Parathyroid adenoma (tissue), 2 donors: ENCODE results near the gene ECEL1.

Source experiments
- H2AFZ ChIP-seq: fragments of 300-600 bp; sonication (generic); one replicate; pipeline ENCODE4 v1.7.0; 2017; ENCODE audit warnings: antibody characterized with exemption, mild to moderate bottlenecking
- H3K27ac ChIP-seq: fragments of 300-600 bp; sonication (generic); one replicate; pipeline ENCODE4 v1.7.0; 2017
- H3K27me3 ChIP-seq: fragments of 300-600 bp; sonication (generic); one replicate; pipeline ENCODE4 v1.7.0; 2017; ENCODE audit warnings: low read length; ENCODE audit not compliant: control insufficient read depth, insufficient read depth
- H3K36me3 ChIP-seq: fragments of 300-600 bp; sonication (generic); one replicate; pipeline ENCODE4 v1.7.0; 2017; ENCODE audit warnings: low read length; ENCODE audit not compliant: control insufficient read depth, insufficient read depth
- H3K4me1 ChIP-seq: fragments of 300-600 bp; sonication (generic); one replicate; pipeline ENCODE4 v1.7.0; 2017; ENCODE audit warnings: control low read depth
- H3K4me2 ChIP-seq: fragments of 300-600 bp; sonication (generic); one replicate; pipeline ENCODE4 v1.7.0; 2017; ENCODE audit warnings: low read length
- H3K4me3 ChIP-seq: fragments of 300-600 bp; sonication (generic); one replicate; pipeline ENCODE4 v1.7.0; 2017; ENCODE audit warnings: low read depth, low read length
- H3K79me2 ChIP-seq: fragments of 300-600 bp; sonication (generic); one replicate; pipeline ENCODE4 v1.7.0; 2017; ENCODE audit warnings: control low read depth
- H3K9ac ChIP-seq: fragments of 300-600 bp; sonication (generic); one replicate; pipeline ENCODE4 v1.7.0; 2017; ENCODE audit warnings: mild to moderate bottlenecking
- H3K9me3 ChIP-seq: fragments of 300-600 bp; sonication (generic); one replicate; pipeline ENCODE4 v1.7.0; 2017; ENCODE audit warnings: low read length; ENCODE audit not compliant: control insufficient read depth
- CTCF ChIP-seq: fragments of 300-600 bp; sonication (generic); IDR thresholded peaks from one replicate; pipeline ENCODE4 v1.7.0; 2017; ENCODE audit warnings: antibody characterized with exemption, mild to moderate bottlenecking
- donor health status: primary hyperparathyroidism.

Gene ECEL1

GRCh38 chr2:232489516-232490220 lies 2.0 kb upstream of the ECEL1 start:
- Histone ChIP-seq H3K79me2 (no peaks in the 10 kb centered on the region), H3K4me3 (no peak overlapping the region), H3K27ac (no peak overlapping the region), H3K9me3 (no peaks in the 10 kb centered on the region), H3K27me3 (peaks cover 3% of the 10 kb centered on the region), H3K9ac (no peak overlapping the region), H3K4me2 (no peak overlapping the region), H3K36me3 (no peaks in the 10 kb centered on the region), H3K4me1 (no peaks in the 10 kb centered on the region), H2AFZ (no peak overlapping the region)
- no peak for TF ChIP-seq CTCF

DNA sequence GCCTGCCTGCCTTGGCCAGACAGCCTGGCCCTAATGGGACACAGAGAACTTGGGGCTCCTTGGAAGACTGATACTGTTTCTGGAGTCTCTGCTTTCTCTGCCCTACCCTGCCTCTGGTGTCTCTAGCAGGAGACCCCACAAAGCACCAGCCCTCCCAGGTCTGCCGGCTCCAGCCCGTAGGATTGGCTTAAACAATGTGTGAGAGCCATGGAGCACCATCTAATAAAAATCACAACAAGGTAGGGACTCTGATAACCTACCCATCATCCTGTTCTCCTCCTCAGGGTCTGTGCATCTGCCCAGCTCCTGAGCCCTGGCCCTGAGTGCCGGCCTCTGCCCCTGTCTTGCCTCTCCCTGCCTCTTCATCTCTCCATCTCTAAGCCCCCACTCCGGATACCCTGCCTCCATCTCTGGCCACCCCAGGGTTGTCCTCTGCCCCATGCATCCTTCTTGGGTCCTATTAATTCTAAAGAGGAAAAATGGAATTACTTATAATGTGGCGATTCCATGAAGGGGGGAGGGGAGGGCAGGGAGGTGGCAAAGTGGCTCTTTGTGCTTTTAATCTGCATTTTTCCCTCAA lies 1.2 kb upstream of the ECEL1 start:
- Histone ChIP-seq H3K79me2 (no peaks in the 10 kb centered on the region), H3K4me3 (no peak overlapping the region), H3K36me3 (no peaks in the 10 kb centered on the region), H3K27ac (no peak overlapping the region), H2AFZ (no peak overlapping the region), H3K27me3 (peaks cover 3% of the 10 kb centered on the region), H3K9ac (no peak overlapping the region), H3K4me2 (no peak overlapping the region), H3K9me3 (no peaks in the 10 kb centered on the region), H3K4me1 (no peaks in the 10 kb centered on the region)
- no peak for TF ChIP-seq CTCF

DNA sequence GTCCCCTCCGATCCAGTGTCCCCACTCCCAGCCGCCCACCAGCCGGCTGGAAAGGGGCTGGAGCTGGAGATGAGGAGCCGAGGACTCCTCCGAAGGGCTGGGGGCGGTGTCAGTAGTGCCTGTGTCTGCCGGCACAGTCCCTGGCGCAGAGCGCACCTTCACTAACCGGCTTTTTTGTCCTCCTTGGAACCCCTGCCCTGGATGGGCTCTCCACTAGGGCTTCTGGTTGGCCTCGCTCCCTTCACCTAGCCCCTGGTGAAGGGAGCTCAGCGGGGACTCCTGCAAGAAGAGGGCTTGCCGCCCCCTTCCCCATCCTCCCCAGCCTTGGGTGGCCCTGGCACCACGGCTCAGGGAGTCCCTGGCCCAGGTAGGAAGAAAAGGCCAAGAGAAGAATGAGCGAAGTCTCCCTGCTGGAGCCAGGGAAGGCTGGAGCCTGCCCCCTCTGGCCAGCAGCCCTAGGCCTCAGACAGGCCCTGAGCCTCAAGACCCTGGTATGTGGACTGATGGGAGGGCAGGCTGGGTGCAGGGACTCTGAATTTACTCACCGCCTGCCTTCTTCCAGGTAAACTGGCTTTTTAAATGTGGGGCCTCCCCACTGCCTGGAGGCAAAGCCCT lies 570 bp upstream of the ECEL1 start:
- H3K27ac ChIP-seq: no peak overlapping the region
- peaks cover 3% of the 10 kb centered on the region for H3K27me3 ChIP-seq

DNA sequence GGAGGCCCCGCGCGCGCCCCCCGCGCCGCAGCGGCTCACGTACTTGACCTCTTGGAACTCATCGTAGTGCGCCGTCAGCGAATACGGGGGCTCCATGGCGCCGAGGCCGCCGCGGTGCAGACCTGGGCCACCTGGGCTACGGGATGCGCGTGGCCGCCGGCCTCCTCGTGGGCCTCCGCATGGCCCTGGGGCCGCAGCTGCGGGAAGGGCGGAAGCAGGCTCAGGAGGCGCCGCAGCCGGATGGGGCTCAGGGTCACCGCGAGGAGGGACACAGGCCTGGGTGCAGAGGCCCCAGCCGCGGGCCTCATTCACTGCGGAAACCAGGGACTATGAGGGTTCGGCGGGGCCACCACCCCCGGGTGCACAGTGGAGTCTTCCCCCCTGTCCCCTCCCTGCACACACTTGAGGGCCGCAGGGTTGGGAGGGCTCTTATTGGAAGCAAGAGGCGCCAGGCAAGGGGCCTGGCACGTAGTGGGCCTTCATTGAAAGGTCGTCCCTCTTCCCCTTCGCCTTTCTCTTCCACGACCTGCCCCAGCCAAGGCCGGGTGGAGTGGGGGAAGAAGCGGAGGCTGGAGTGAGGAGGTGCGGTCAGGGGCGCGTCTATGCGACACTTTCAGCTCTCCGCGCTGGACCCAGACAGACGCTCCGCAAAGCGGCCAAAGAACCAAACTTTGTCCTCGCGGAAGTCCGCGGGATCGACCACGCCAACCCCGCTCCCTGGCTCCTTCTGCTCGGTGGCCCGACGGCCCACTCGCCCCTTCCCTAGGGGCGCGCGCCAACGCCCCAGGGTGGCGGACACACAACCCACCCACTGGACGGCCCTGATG lies 863 bp downstream of the ECEL1 start:
- Histone ChIP-seq H3K79me2 (no peaks in the 10 kb centered on the region), H3K9me3 (no peaks in the 10 kb centered on the region), H3K4me2 (no peak overlapping the region), H3K4me1 (no peaks in the 10 kb centered on the region), H3K27me3 (peaks cover 3% of the 10 kb centered on the region), H3K36me3 (no peaks in the 10 kb centered on the region), H3K9ac (no peak overlapping the region), H3K27ac (no peak overlapping the region), H2AFZ (no peak overlapping the region), H3K4me3 (no peak overlapping the region)
- TF ChIP-seq CTCF: no peak

More for the DNA sequence above, 570 bp upstream of the ECEL1 start:
- TF ChIP-seq CTCF: no peak
- no peaks in the 10 kb centered on the region for H3K4me1 ChIP-seq
- no peak overlapping the region for H3K4me2 ChIP-seq
- no peak overlapping the region for H2AFZ ChIP-seq
- no peaks in the 10 kb centered on the region for H3K9me3 ChIP-seq
- H3K79me2 ChIP-seq: no peaks in the 10 kb centered on the region
- no peak overlapping the region for H3K9ac ChIP-seq
- H3K36me3 ChIP-seq: no peaks in the 10 kb centered on the region
- H3K4me3 ChIP-seq: no peak overlapping the region
